Subcutaneous abdominal adipose tissue (tissue), 5 donors: ENCODE measurements around the gene VSTM2B.

Source experiments
- H3K27ac ChIP-seq: one replicate; pipeline ENCODE4 v1.7.0; 2013; ENCODE audit warnings: low read depth, mild to moderate bottlenecking, inconsistent platforms, low read length, moderate library complexity
- H3K27me3 ChIP-seq, 5 donors: one replicate each; pipeline ENCODE4 v1.7.0; 2013; ENCODE audit warnings: low read length in 5 of 5, inconsistent platforms in 1 of 5; ENCODE audit not compliant: control insufficient read depth in 5 of 5, insufficient read depth in 4 of 5
- H3K36me3 ChIP-seq, 5 donors: one replicate each; pipeline ENCODE4 v1.7.0; 2013; ENCODE audit warnings: low read length in 5 of 5; ENCODE audit not compliant: control insufficient read depth in 5 of 5, insufficient read depth in 5 of 5
- H3K4me1 ChIP-seq, 5 donors: one replicate each; pipeline ENCODE4 v1.7.0; 2013; ENCODE audit warnings: low read length in 5 of 5, mild to moderate bottlenecking in 3 of 5, moderate library complexity in 1 of 5; ENCODE audit not compliant: control insufficient read depth in 5 of 5, insufficient read depth in 5 of 5
- H3K4me3 ChIP-seq, 5 donors: one replicate each; pipeline ENCODE4 v1.7.0; 2013; ENCODE audit warnings: low read length in 5 of 5, low read depth in 1 of 5
- H3K9ac ChIP-seq, 5 donors: one replicate each; pipeline ENCODE4 v1.7.0; 2013; ENCODE audit warnings: low read length in 5 of 5, mild to moderate bottlenecking in 4 of 5, moderate library complexity in 3 of 5
- H3K9me3 ChIP-seq, 5 donors: one replicate each; pipeline ENCODE4 v1.7.0; 2013; ENCODE audit warnings: low read length in 5 of 5; ENCODE audit not compliant: control insufficient read depth in 5 of 5
- donor health status: healthy.
- donor health status: healthy.
- donor health status: healthy.
- donor health status: healthy.
- donor health status: healthy.

The VSTM2B gene

GRCh38 chr19:29495091-29495490 is 30.7 kb upstream of the VSTM2B start:
- Histone ChIP-seq H3K4me1 (no peaks in the 10 kb centered on the region), H3K9ac (no peak overlapping the region), H3K9me3 (peaks cover 0 to 2% (median 0%) of the 10 kb centered on the region in 5 donors), H3K27me3 (peaks cover 3 to 11% (median 10%) of the 10 kb centered on the region in 5 donors), H3K4me3 (no peak overlapping the region), H3K27ac (no peak overlapping the region), H3K36me3 (no peaks in the 10 kb centered on the region)

GRCh38 chr19:29495901-29496441 is 29.8 kb upstream of the VSTM2B start:
- H3K4me1 ChIP-seq = no peaks in the 10 kb centered on the region
- H3K9ac ChIP-seq = no peak overlapping the region
- no peaks in the 10 kb centered on the region for H3K36me3 ChIP-seq
- H3K4me3 ChIP-seq = no peak overlapping the region
- H3K27ac ChIP-seq = no peak overlapping the region
- peaks cover 3 to 12% (median 10%) of the 10 kb centered on the region in 5 donors for H3K27me3 ChIP-seq
- peaks cover 0 to 2% (median 0%) of the 10 kb centered on the region in 5 donors for H3K9me3 ChIP-seq

GRCh38 chr19:29497241-29497640 is 28.6 kb upstream of the VSTM2B start:
- Histone ChIP-seq H3K36me3 (no peaks in the 10 kb centered on the region), H3K27me3 (peaks cover 0 to 6% (median 4%) of the 10 kb centered on the region in 5 donors), H3K27ac (no peak overlapping the region), H3K4me3 (no peak overlapping the region), H3K9ac (no peak overlapping the region), H3K4me1 (no peaks in the 10 kb centered on the region), H3K9me3 (peaks cover 0 to 2% (median 0%) of the 10 kb centered on the region in 5 donors)

GRCh38 chr19:29497686-29498436 is 27.9 kb upstream of the VSTM2B start:
- peaks cover 0 to 2% (median 0%) of the 10 kb centered on the region in 5 donors for H3K9me3 ChIP-seq
- H3K4me1 ChIP-seq = no peaks in the 10 kb centered on the region
- H3K36me3 ChIP-seq = no peaks in the 10 kb centered on the region
- H3K27me3 ChIP-seq = peaks cover 0 to 6% (median 4%) of the 10 kb centered on the region in 5 donors
- H3K9ac ChIP-seq = no peak overlapping the region
- H3K27ac ChIP-seq = no peak overlapping the region
- H3K4me3 ChIP-seq = no peak overlapping the region

- H3K9me3 ChIP-seq = peaks cover 0 to 2% (median 0%) of the 10 kb centered on the region in 5 donors
- H3K9ac ChIP-seq = no peak overlapping the region
- no peaks in the 10 kb centered on the region for H3K36me3 ChIP-seq
- no peak overlapping the region for H3K27ac ChIP-seq
- no peak overlapping the region for H3K4me3 ChIP-seq
- peaks cover 0 to 6% (median 4%) of the 10 kb centered on the region in 5 donors for H3K27me3 ChIP-seq
- H3K4me1 ChIP-seq = no peaks in the 10 kb centered on the region
Measured at GRCh38 chr19:29499261-29499920, 26.4 kb upstream of the VSTM2B start.

GRCh38 chr19:29499921-29500590 is 25.7 kb upstream of the VSTM2B start:
- H3K36me3 ChIP-seq = no peaks in the 10 kb centered on the region
- H3K4me1 ChIP-seq = no peaks in the 10 kb centered on the region
- no peak overlapping the region for H3K4me3 ChIP-seq
- no peak overlapping the region for H3K9ac ChIP-seq
- H3K9me3 ChIP-seq = peaks cover 0 to 2% (median 0%) of the 10 kb centered on the region in 5 donors
- H3K27ac ChIP-seq = no peak overlapping the region
- H3K27me3 ChIP-seq = peaks cover 0 to 6% (median 4%) of the 10 kb centered on the region in 5 donors

- Histone ChIP-seq H3K9ac (no peak overlapping the region), H3K4me3 (no peak overlapping the region), H3K36me3 (no peaks in the 10 kb centered on the region), H3K27ac (no peak overlapping the region), H3K27me3 (peaks cover 0 to 6% (median 3%) of the 10 kb centered on the region in 5 donors), H3K9me3 (no peaks in the 10 kb centered on the region), H3K4me1 (no peaks in the 10 kb centered on the region)
Measured at GRCh38 chr19:29501816-29502580, 23.8 kb upstream of the VSTM2B start.

- Histone ChIP-seq H3K9ac (no peak overlapping the region), H3K36me3 (no peaks in the 10 kb centered on the region), H3K4me3 (no peak overlapping the region), H3K27ac (no peak overlapping the region), H3K9me3 (no peaks in the 10 kb centered on the region), H3K27me3 (peaks cover 0 to 6% (median under 1%) of the 10 kb centered on the region in 5 donors), H3K4me1 (no peaks in the 10 kb centered on the region)
Measured at GRCh38 chr19:29502581-29502850, 23.3 kb upstream of the VSTM2B start.

- Histone ChIP-seq H3K27me3 (peaks cover 0 to 7% (median 0%) of the 10 kb centered on the region in 5 donors), H3K36me3 (no peaks in the 10 kb centered on the region), H3K9ac (no peak overlapping the region), H3K4me3 (no peak overlapping the region), H3K4me1 (no peaks in the 10 kb centered on the region), H3K9me3 (peaks cover 0 to 3% (median 0%) of the 10 kb centered on the region in 5 donors), H3K27ac (no peak overlapping the region)
Measured at GRCh38 chr19:29503140-29503758, 22.5 kb upstream of the VSTM2B start.
